ENCODE results near the gene EFNA3.
A peak's percentile ranks its signal among the peaks of the same experiment; 100 is the strongest.

The EFNA3 gene

DNA sequence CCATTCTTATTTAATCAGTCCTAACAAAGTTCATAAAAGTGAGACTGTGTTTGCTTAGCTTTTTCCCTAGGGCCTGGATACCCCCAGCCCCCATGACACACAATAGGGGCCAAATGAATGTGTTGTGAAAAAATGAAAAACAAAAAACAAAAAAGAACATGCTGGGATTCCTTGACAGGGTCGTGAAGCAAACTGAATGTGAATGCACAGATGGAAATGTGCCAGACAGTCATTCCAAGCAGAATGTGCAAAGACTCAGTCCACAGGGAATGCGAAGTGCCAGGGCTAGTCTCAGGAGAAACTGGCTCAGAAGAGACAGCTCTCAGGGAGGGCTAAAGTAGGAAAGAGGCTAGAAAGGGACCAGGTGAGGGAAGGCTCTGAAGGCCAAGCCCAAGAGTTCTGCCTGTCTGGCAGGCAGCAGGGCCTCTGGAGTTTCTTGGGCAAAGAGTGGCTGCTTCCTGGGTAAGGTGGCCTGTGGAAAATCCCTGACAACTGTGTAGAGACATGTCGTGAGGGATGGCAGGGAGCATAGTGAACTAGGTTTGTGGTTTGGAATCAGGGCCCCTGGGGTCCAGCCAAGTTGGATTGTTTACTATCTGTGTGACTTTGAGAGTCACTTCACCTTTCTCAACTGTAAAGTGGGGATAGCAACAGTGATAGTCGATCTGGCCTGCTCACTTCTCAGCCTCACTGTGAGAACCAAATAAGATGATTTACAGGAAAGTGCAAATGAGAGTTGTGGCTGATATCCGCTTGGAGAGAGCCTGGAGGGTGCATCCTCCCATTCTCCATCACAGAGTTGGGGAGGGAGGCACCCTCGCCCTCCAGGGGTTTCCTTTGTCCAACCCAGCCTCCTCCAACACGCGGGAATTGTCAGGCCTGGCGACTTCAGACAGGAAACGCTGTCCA is 28.7 kb upstream of the EFNA3 start:
- no peak for DNase-seq

DNA sequence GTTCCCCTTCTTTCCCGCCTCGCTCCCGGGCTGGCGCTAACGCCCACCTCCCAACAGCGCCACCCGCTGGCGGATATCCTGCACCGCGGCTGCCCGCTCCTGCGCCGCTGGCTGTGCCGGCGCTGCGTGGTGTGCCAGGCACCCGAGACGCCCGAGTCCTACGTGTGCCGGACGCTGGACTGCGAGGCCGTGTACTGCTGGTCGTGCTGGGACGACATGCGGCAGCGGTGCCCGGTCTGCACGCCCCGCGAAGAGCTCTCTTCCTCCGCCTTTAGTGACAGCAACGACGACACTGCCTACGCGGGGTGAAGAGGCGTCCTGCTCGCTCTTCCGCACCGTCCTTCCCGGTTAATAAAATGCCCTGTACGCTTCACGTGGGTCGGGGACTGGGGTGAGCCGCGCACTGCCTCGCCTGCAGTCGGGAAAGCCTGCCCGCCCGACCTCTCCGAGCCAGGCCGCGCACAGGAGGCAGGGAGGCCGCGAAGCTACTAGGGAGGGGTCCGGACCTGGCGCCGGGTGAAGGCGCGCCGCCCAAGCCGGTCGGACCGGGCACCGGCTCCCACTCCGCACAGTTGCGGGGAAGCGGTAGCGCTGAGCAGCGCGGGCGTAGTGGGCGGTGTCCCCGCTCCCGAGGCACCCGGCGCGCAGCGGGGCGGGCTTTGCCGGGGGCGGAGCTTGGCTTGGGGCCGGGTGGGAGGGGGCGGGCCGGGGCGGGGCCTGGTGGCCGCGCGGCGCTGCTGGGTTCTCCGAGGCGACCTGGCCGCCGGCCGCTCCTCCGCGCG is 27.9 kb upstream of the EFNA3 start, which contains the start of gene ADAM15:
TSS of gene ADAM15 (plus strand) at position 757 of the 782 bp plus-strand sequence. CDS start 71 bp downstream, outside the sequence.
- DNase-seq, result peak; percentile 35

DNA sequence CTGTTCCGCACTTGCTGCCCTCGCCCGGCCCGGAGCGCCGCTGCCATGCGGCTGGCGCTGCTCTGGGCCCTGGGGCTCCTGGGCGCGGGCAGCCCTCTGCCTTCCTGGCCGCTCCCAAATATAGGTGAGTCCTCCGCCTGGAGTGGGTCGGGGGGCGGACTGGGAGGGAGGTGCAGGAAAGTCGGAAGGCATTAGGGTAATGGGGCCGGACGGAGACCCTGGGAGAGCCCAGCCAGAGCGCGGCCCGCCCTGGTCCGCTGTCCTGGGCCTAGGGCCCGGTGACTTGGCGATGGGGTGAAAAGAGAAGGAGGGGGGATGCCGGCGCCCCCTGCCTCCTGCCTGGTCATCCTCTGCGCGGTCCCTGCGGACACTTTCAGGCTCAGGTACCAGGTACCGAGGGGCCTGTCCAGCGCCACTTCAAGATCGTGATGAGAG is 27.3 kb upstream of the EFNA3 start:
- DNase-seq, result no peak

DNA sequence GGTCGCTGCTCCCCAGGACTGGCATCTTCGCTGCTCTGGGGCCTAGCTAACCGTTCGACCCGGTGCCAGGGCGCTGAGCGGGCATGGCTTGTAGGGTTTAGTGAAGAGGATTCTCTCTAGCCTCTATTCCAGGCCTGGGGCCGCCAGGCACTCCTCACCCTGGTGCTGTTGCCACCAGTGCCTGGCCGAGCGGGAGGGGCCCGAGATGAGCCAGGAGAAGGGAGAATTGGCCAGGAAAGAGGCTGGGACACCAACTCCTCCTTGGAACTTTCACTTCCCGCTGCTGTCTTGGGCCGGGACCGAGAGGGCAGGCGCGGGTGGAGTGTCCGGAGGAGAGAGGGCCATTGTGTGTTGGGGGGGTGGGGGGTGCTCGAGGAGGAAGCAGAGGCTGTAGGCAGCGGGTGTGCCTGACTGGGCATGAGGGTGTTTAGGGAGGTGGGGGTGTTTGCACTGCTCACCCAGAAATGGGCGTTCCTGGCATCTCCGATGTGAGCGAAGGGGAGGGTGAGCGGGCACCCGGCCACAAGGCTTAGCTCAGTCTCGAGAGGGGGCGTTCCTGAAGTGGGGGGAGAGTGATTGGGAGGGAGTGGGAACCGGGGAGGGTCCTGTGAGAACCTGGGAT is 26.7 kb upstream of the EFNA3 start:
- DNase-seq, result no peak

DNA sequence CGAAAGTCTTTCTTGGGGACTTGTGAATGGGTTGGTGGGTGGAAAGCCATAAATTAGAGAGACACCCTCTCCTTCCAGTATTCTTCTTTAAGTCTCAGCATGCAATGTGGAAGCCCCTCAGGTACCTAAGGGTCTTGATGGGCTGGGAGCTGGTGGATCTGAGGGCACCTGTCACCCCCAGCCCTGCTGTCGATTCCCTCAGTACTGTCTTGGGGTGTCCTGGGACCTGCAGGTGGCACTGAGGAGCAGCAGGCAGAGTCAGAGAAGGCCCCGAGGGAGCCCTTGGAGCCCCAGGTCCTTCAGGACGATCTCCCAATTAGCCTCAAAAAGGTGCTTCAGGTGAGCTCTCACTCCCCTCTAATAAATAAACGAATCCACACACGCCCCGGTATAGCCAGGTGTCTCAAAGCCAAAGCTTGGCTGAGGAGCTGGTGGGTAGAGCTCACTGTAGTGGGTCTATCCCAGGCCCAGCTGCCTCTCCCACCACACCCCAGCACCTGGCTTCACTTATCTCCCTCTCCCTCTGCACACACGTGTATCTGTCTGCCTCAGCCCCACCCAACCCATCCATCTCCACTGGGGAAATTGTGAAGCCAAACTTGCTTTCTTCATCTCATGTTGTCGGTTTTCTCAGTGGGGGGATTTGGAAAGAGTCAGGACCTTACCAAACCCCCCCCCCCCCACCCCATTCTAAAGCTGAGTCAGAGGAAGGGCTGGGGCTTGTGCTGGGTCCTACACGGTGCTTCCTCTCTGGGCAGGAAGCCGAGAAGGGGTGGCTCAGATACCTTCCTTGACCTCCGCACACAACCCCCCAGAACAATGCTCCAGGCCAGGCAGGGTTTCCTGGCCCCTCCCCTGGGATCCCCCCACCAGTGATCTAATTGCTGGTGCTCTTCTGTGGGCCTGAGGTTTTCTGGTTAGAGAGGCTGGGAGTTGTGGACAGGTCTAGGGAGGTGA is 25.9 kb upstream of the EFNA3 start:
- no peak for DNase-seq

DNA sequence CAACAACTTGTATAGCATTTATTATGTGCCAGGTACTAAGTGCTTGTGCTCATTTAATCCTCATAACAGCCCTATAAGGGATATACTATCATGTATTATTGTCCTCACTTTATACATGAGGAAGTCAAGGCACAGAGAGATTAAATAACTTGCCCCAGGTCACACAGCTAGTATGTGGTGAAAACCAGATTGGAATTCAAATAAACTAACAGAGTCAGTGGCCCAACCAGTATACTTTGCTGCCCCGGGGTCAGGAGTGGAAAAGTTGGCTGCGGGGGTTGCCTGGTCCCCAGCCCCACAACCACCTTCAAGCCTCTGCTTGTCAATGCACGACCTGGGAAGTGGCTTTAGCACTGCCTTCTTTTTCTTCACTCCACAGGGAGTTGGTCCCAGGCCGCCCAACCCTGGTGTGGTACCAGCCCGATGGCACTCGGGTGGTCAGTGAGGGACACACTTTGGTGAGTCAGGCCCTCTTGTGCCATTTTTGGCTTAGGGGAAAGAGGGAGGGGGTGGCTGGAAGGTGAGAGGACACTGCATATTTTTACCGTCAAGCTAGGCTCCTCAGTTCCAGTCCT is 25.0 kb upstream of the EFNA3 start:
- no peak for DNase-seq

DNA sequence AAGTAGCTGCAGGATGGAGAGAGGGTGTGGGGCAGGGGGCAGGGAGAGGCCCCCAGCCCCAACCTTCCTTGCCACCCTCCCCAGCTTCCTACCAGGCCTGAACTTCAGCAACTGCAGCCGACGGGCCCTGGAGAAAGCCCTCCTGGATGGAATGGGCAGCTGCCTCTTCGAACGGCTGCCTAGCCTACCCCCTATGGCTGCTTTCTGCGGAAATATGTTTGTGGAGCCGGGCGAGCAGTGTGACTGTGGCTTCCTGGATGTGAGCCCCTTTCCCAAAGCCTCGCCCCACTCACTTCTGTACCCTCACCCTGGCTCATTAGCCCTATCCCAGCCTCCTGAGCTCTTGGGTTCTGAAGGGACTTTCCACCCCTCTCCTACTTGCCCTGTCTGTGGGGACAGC is 21.5 kb upstream of the EFNA3 start:
- DNase-seq, result no peak

DNA sequence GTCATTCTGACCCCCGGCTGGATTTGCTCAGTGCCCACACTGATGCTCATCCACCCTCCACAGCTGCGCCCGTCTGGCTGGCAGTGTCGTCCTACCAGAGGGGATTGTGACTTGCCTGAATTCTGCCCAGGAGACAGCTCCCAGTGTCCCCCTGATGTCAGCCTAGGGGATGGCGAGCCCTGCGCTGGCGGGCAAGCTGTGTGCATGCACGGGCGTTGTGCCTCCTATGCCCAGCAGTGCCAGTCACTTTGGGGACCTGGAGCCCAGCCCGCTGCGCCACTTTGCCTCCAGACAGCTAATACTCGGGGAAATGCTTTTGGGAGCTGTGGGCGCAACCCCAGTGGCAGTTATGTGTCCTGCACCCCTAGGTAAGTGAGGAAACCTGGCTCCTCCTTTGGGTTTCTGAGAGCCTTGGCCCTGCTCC is 20.8 kb upstream of the EFNA3 start:
- no peak for DNase-seq

DNA sequence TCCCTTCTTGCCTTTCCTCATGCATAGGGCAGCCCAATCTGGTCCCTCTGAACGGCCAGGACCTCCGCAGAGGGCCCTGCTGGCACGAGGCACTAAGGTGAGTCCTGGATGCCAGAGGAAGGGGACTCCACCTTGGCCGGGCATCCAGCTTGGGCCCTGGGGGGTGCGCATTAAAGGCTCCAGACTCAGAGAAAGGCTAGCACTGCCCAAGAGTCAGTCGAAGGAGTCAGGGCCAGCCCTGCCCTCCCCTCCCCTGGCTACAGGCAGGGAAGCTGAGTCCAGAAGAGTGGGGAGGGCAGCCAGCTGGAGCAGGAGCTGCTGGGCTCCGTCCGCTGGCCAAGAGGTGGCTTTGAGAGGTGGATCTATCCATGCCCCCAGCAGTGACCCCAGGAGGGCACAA is 17.9 kb upstream of the EFNA3 start:
- DNase-seq, result no peak

DNA sequence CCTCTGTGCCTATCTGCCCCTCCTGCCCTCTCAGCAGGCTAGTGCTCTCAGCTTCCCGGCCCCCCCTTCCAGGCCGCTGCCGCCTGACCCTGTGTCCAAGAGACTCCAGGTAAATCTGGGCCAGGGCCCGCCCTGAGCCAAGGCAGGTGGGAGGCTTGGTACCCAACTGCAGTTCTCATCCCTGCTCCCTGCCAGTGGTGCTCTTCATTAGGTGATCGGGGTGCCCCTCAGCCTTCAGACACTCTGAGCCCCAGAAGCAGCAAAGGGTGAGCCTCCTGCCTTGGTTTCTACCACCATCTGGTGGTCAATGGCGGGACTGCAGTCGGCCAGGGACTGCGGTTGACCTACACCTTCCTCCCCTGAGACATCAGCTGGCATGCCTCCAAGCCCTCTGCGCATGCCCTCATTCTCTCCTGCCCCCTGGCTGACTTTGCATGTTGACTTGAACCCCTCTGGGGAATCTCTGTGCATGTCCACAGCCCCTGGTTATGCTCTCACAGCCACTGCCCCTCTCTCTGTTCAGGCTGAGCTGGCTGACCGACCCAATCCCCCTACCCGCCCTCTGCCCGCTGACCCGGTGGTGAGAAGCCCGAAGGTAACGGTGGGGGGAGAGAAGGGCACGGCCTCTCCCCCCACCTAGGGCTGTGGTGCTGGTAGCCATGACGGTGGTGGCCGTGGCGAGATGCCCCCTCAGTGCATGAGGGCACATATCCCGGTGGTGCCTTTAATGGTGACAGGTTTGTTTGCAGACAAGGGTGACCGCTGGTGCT is 17.1 kb upstream of the EFNA3 start:
- peak; percentile 36 for DNase-seq

DNA sequence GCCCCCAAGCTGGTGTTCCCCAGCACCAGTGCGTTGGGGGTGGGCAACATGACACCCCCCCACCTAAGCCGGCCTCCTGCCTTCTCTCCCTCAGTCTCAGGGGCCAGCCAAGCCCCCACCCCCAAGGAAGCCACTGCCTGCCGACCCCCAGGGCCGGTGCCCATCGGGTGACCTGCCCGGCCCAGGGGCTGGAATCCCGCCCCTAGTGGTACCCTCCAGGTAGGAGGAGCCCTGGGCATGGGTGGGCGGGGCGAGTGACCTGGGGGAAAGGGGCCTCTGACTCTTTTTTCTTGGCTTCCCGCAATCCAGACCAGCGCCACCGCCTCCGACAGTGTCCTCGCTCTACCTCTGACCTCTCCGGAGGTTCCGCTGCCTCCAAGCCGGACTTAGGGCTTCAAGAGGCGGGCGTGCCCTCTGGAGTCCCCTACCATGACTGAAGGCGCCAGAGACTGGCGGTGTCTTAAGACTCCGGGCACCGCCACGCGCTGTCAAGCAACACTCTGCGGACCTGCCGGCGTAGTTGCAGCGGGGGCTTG is 16.4 kb upstream of the EFNA3 start:
- no peak for DNase-seq

DNA sequence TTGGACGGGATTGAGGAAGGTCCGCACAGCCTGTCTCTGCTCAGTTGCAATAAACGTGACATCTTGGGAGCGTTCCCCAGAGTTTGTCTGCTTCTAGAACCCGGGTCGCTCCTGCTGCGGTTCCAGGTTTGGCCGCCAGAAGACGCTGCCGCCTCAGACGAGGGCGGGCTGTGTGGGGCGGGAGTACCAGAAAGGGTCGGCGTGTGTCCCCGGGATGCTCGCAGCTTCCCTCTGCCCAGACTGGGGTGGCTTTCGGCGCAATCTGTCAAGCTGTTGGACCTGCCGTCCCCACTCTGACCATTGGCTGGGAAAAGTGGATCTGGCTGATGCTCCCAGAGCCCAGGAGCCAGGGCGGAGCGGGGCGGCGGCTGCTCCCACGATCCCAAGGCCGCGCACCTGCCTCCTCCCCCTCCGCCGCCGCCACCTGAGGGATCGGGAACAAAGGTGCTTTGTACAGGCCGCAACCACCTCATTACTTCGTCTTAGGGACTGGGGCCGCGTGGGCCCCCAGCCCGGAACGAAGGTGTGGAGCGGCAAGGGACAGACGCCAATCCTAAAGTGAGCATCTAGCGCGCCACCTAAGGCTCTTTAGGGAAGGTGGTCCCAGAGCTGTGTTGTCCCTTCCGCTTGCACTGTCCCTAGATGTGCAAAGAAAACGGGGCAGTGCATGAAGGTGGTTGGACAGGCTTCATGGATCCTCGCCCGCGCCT is 15.8 kb upstream of the EFNA3 start:
- DNase-seq, result peak; percentile 47

DNA sequence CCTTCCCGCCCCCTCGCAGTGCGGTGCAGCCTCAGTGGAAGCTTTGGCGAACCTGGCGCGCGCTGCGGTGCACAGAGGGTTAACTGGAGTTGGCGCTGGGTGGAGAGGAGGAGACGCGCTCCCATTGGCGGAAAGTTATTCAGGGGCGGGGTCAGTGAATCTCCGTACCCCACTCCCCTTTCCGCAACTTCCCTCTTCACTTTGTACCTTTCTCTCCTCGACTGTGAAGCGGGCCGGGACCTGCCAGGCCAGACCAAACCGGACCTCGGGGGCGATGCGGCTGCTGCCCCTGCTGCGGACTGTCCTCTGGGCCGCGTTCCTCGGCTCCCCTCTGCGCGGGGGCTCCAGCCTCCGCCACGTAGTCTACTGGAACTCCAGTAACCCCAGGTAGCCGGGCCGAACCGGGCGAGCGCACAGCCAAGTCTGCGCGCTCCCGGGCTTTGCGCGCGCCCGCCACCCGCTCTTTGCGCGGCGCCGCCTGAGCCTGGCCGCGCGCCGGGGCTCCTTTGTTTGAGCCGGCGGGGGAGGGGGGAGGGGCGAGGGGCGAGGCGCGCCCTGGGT is 15.0 kb upstream of the EFNA3 start, which contains the start of gene EFNA4:
TSS of gene EFNA4 (plus strand) at position 191 of the 561 bp plus-strand sequence. CDS start at position 275, 84 bp downstream.
- peak; percentile 66 for DNase-seq

DNA sequence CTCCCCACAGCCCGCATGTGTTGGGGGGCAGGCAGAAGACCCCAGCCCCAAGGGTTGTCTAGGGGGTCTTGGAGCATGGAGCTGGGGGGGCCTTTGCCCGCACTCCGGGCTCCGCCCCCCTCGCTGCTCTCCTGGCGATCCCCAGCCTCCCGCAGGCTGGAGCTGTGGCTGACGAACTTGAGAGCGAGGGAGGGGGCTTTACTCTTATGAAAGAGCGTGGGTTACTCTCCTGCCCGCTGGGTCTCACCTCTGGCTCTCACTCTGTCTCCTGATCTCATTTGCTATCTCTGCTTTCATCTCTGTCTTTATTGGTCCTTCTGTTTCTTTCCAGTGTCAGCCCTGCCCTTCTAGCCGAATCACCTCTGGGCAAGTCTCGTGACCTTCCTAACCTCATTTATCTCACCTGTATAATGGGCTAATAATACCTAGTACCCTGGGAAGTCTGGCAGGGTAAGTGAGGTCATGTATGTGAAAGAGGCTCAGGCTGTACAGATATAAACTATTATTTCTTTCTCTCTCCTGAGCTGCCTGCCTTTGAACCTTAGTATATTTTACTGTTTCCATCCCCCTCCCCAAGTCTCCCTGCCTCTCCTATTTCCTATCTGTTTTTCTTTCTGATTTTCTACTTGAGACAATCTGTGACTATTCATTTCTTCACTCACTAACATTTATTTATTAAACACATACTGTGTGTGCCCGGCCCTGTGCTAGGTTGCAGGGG is 14.4 kb upstream of the EFNA3 start:
- no peak for DNase-seq

DNA sequence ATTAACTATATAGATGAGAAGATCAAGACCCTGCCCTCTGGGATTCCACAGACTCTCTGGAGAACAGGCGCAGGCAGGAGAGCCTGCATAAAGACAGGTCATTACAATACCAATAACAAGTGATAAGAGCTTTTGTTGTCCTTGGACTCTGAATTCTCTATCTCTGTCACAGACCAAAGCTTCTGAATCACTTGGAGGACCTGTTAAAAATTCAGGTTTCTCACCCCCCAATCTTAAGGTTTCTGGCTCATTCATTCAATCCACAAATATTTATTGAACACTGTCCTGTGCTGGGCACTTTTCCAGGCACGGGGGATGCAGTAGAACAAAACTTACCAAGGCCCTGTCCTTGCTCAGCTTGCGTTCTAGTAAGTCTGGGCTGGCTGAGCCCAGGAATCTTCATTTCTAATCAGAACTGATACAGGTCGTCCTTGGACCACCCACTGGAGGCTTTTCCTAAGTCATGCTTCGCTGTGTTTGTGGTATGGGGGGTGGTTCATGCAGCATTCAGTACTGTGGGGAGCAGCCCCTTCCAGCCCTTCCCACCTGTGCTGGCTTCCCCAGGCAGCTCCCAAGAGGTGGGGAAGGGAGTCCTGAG is 13.7 kb upstream of the EFNA3 start:
- no peak for DNase-seq

DNA sequence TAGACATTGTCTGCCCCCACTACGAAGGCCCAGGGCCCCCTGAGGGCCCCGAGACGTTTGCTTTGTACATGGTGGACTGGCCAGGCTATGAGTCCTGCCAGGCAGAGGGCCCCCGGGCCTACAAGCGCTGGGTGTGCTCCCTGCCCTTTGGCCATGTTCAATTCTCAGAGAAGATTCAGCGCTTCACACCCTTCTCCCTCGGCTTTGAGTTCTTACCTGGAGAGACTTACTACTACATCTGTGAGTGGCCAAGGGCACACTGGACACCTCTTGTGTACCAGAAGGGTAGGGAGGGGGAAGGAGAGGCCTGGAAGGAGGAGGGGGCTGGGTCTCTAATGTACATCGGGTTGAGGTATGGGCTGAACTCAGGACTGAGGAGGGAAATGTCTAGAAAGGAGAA is 11.9 kb upstream of the EFNA3 start:
- no peak for DNase-seq

DNA sequence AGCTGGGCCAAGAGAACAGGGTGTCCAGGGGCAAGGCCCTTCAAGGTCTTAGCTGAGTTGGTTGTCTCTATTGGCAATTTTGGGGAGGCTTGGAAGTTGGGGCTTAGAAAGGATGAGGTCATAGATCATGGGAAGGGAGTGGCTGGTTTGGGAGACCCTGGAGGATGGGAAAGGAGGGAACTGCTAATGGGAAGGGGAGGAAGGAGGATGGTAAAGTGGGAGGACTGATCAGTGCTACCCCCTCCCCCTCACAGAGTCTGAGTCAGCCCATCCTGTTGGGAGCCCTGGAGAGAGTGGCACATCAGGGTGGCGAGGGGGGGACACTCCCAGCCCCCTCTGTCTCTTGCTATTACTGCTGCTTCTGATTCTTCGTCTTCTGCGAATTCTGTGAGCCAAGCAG is 10.0 kb upstream of the EFNA3 start:
- no peak for DNase-seq

DNA sequence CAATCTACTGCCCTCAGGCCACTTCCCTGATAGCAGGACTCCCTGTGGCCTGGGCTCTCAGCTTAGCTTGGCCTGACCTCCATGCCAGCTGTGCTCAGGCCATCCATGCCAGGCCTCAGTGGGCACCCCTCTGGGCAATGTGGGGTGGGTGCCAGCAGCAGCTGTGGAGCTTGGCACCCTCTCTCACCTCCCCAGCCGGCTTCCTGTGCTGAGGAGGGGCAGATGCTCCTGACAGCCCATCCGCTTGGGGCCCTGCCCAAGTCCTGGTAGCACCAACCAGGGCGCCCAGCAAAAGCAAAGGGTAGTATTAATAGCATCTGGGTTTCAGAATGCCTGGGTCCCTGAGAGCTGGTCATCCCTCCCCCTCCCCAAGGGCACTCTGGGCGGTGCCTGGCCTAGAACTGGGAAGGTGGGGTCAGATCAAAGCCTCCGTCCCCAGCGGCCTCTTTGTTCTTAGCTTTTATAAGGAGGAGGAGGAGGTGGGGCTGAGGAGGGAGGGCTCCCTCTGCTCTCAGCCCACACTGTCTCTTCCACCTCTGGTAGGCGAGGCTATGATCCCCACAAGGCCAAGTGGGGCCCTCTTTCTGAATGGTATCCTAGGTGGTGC is 9.0 kb upstream of the EFNA3 start:
- DNase-seq, result no peak

All from DMS 273 treated with DMSO at 0.1 percent for 48 hours (cell line).